ENCODE results near the gene SNN.
A peak's percentile ranks its signal among the peaks of the same experiment; 100 is the strongest.

SNN gene

GRCh38 chr16:11712122-11712521, 43.9 kb downstream of the SNN start:
- H3K4me3 ChIP-seq (ENCODE audit: low read depth, low read length): no peak overlapping the region
- no peaks in the 10 kb centered on the region for H3K27me3 ChIP-seq (ENCODE audit: insufficient read depth, low read depth, severe bottlenecking)
- H3K36me3 ChIP-seq: peaks cover 57% of the 10 kb centered on the region
- TF ChIP-seq, protein P1, sequence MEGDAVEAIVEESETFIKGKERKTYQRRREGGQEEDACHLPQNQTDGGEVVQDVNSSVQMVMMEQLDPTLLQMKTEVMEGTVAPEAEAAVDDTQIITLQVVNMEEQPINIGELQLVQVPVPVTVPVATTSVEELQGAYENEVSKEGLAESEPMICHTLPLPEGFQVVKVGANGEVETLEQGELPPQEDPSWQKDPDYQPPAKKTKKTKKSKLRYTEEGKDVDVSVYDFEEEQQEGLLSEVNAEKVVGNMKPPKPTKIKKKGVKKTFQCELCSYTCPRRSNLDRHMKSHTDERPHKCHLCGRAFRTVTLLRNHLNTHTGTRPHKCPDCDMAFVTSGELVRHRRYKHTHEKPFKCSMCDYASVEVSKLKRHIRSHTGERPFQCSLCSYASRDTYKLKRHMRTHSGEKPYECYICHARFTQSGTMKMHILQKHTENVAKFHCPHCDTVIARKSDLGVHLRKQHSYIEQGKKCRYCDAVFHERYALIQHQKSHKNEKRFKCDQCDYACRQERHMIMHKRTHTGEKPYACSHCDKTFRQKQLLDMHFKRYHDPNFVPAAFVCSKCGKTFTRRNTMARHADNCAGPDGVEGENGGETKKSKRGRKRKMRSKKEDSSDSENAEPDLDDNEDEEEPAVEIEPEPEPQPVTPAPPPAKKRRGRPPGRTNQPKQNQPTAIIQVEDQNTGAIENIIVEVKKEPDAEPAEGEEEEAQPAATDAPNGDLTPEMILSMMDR (IDR thresholded peaks at IDR 0.05; ENCODE audit: low read depth, low read length): no peak
- DNase-seq: no peak
- no peak overlapping the region for H3K27ac ChIP-seq
- H3K9me3 ChIP-seq (ENCODE audit: severe bottlenecking): no peaks in the 10 kb centered on the region

DNA sequence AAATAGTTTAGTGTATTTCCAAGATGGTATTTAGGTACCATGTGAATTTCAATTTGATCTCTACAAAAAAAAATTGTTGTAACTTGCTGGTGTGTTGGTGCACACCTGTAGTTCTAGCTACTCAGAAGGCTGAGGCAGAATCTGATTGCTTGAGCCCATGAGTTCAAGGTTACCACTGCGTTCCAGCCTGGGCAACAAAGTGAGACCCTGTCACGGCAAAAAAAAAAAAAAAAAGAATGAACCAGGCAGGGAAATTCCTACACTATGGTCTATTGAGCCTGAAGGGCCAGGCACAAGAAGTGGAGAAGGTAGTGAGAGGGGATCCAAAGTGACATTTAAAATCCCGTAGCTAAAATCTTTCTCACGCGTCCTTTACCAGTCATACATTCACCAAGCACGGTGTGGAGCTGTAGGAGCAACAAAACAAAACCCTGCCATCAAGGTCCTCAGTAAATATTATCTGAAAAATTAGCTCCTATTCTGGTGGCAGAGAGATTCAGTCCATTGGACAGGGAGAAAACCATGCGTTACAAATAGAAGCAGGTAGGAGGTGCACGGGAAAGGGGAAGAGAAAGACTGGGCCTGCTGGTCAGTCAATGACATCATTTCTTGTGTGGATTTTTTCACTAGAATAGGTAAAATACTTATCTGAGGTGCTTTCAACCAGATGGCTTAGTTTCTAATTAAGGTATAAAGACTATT, 47.1 kb downstream of the SNN start:
- TF ChIP-seq, protein P1 (IDR thresholded peaks at IDR 0.05; ENCODE audit: low read depth, low read length): no peak
- Histone ChIP-seq H3K9me3 (ENCODE audit: severe bottlenecking) (no peaks in the 10 kb centered on the region), H3K4me3 (ENCODE audit: low read depth, low read length) (no peak overlapping the region), H3K36me3 (peaks cover 57% of the 10 kb centered on the region), H3K27ac (no peak overlapping the region), H3K27me3 (ENCODE audit: insufficient read depth, low read depth, severe bottlenecking) (no peaks in the 10 kb centered on the region)
- DNase-seq: no peak

- Histone ChIP-seq H3K36me3 (peaks cover 57% of the 10 kb centered on the region), H3K27ac (peak overlapping the region; percentile 14), H3K4me3 (ENCODE audit: low read depth, low read length) (no peak overlapping the region)
Observed at GRCh38 chr16:11716336-11716735, 48.1 kb downstream of the SNN start.

DNA sequence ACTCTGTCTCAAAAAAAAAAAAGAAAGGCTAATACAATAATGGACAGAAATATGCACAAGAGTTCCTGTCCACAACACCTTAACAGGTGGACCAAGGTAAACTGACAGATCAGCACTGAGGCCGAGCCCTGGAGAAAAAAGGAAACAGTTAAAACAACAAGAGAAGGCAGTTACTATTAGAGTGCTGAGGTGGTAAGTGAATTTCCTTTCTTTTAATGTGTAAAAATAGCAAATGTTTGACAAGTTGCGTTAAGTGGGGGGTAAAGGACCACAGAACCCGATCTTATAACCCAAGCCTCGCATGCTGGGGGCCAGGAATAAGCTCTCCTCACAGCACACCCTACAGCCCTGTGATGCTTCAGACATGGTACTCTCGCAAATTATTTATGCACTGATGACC, 49.6 kb downstream of the SNN start:
- no peak for DNase-seq
- H3K36me3 ChIP-seq: peaks cover 61% of the 10 kb centered on the region
- H3K27ac ChIP-seq: no peak overlapping the region
- no peak overlapping the region for H3K4me3 ChIP-seq (ENCODE audit: low read depth, low read length)
- no peaks in the 10 kb centered on the region for H3K9me3 ChIP-seq (ENCODE audit: severe bottlenecking)
- H3K27me3 ChIP-seq (ENCODE audit: insufficient read depth, low read depth, severe bottlenecking): no peaks in the 10 kb centered on the region
- TF ChIP-seq, protein P1 (IDR thresholded peaks at IDR 0.05; ENCODE audit: low read depth, low read length): no peak

More at GRCh38 chr16:11716336-11716735, 48.1 kb downstream of the SNN start:
- Histone ChIP-seq H3K27me3 (ENCODE audit: insufficient read depth, low read depth, severe bottlenecking) (no peaks in the 10 kb centered on the region), H3K9me3 (ENCODE audit: severe bottlenecking) (no peaks in the 10 kb centered on the region)
- TF ChIP-seq, protein P1 (IDR thresholded peaks at IDR 0.05; ENCODE audit: low read depth, low read length): no peak
- DNase-seq: no peak

DNA sequence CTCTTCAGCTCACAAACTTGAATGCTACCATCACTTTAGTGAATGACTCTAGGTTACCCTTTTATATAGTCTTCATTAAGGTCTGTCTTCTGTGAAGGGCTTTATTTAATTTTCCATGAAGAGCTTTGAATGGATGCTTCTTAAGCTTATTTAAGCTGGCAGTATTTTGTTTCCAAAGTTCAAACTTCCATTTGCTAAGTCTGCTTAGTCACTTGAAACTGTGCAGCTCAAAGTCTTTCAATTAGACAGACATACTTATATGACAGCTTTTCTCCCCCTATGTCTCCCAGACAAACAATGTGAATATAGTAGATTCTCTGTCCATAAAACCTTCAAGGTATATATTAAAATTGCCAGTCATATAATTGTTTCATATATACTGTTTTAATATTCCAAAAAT, 50.9 kb downstream of the SNN start:
- TF ChIP-seq, protein P1 (IDR thresholded peaks at IDR 0.05; ENCODE audit: low read depth, low read length): no peak
- Histone ChIP-seq H3K36me3 (peaks cover 56% of the 10 kb centered on the region), H3K27ac (no peak overlapping the region), H3K4me3 (ENCODE audit: low read depth, low read length) (no peak overlapping the region), H3K27me3 (ENCODE audit: insufficient read depth, low read depth, severe bottlenecking) (no peaks in the 10 kb centered on the region), H3K9me3 (ENCODE audit: severe bottlenecking) (no peaks in the 10 kb centered on the region)
- DNase-seq: no peak

- no peaks in the 10 kb centered on the region for H3K27me3 ChIP-seq (ENCODE audit: insufficient read depth, low read depth, severe bottlenecking)
- H3K9me3 ChIP-seq (ENCODE audit: severe bottlenecking): no peaks in the 10 kb centered on the region
- H3K4me3 ChIP-seq (ENCODE audit: low read depth, low read length): no peak overlapping the region
- H3K36me3 ChIP-seq: peaks cover 54% of the 10 kb centered on the region
- H3K27ac ChIP-seq: no peak overlapping the region
- TF ChIP-seq, protein P1 (IDR thresholded peaks at IDR 0.05; ENCODE audit: low read depth, low read length): no peak
- no peak for DNase-seq
Observed at GRCh38 chr16:11719762-11720161, 51.5 kb downstream of the SNN start.
